ENCODE measurements around the gene ZNF90. TPM values are rescaled to one million over a fixed set of nuclear protein-coding genes. Genes with fewer than 3 reads are reported as not detected.
A peak's percentile ranks its signal among the peaks of the same experiment; 100 is the strongest.

Gene ZNF90
- total RNA-seq, result 1.5 and 2.8 TPM in 2 replicates
- polyA plus RNA-seq, result 1.3 and 3.2 TPM in 2 replicates
- 1.0 and 1.7 TPM in 2 replicates for polyA plus RNA-seq (2012)
- 2.5 TPM in 1 of 2 replicates, not detected in the other for polyA minus RNA-seq (ENCODE audit: low replicate concordance)

DNA sequence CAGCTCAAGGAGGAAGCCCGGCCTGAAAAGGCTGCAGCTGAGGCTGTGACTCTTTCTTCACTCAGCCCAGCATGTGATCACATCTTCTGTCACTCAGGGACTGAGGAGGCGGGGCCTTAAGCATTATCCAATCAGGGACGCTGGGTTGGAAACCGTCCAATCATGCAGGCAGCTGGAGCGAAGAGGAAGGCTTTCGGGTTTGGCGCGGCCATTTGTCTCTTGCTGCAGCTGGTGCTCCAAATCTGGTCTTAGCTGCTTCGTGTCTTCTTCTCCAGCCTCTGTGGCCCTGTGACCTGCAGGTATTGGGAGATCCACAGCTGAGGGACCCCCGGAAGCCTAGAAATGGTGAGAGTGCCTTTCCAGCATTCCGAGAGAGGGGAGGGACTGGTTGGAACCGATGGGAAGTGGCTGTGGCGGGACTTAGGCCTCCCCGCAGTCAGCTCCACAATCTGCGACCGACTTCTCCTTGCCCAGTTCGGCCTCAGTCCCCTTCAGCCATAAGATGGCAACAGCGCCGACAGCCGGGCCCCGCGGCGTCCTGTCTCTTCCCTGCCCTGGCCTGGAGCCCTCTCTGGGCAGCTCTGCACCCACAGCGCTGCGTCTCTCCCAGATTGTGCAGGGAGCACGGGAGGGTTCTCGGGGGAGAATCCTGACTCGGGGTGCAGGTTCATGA, at the start of gene ZNF90:
ZNF90 (plus strand) TSS at position 210 of the 673 bp plus-strand sequence; CDS start at position 343, 133 bp downstream.
- no peak within 1 kb of the TSS for H3K9ac ChIP-seq (ENCODE audit: insufficient read depth, low read length)
- DNase-seq (ENCODE audit: low read depth in 2 of 2), result peak; percentile 96 to 97
- H3K79me2 ChIP-seq (ENCODE audit: control insufficient read depth, insufficient read depth, low read length), result no peaks in the 10 kb centered on the region
- no peaks in the 10 kb centered on the region for H4K20me1 ChIP-seq (ENCODE audit: control insufficient read depth, extremely low read depth, insufficient read depth, low read length)
- H3K4me3 ChIP-seq (replicated peaks in 1 of 4; ENCODE audit: control extremely low read depth in 1 of 4, insufficient read depth in 1 of 4, low read depth in 3 of 4, low read length in 4 of 4), result peak within 1 kb of the TSS; percentile 47 to 78 (median 66)
- H3K36me3 ChIP-seq (ENCODE audit: control insufficient read depth, insufficient read depth, low read length), result no peaks in the 10 kb centered on the region
- peaks cover 4% of the 10 kb centered on the region for H3K4me1 ChIP-seq (ENCODE audit: control insufficient read depth, extremely low read depth, insufficient read depth, low read length)
- no peaks in the 10 kb centered on the region for H3K9me3 ChIP-seq (ENCODE audit: control insufficient read depth, insufficient read depth, low read depth, low read length)
- peak within 1 kb of the TSS; percentile 96 for H2AFZ ChIP-seq (ENCODE audit: low read length)
- no peaks in the 10 kb centered on the region for H3K27me3 ChIP-seq (ENCODE audit: control insufficient read depth, insufficient read depth, low read length)
- H3K27ac ChIP-seq (ENCODE audit: insufficient read depth, low read length), result peak within 1 kb of the TSS; percentile 34
- no peak for TF ChIP-seq EZH2 (IDR thresholded peaks at IDR 0.05; ENCODE audit: low read length, missing control alignments)
- TF ChIP-seq, protein P1, sequence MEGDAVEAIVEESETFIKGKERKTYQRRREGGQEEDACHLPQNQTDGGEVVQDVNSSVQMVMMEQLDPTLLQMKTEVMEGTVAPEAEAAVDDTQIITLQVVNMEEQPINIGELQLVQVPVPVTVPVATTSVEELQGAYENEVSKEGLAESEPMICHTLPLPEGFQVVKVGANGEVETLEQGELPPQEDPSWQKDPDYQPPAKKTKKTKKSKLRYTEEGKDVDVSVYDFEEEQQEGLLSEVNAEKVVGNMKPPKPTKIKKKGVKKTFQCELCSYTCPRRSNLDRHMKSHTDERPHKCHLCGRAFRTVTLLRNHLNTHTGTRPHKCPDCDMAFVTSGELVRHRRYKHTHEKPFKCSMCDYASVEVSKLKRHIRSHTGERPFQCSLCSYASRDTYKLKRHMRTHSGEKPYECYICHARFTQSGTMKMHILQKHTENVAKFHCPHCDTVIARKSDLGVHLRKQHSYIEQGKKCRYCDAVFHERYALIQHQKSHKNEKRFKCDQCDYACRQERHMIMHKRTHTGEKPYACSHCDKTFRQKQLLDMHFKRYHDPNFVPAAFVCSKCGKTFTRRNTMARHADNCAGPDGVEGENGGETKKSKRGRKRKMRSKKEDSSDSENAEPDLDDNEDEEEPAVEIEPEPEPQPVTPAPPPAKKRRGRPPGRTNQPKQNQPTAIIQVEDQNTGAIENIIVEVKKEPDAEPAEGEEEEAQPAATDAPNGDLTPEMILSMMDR (conservative IDR thresholded peaks at IDR 0.05 in 1 of 2, IDR thresholded peaks at IDR 0.05 in 1 of 2; ENCODE audit: low read depth in 1 of 2, low read length in 2 of 2), result peak in 1 of 2 donors; percentile 7
- peak within 1 kb of the TSS; percentile 93 for H3K4me2 ChIP-seq (ENCODE audit: extremely low read depth, insufficient read depth, low read length)

DNA sequence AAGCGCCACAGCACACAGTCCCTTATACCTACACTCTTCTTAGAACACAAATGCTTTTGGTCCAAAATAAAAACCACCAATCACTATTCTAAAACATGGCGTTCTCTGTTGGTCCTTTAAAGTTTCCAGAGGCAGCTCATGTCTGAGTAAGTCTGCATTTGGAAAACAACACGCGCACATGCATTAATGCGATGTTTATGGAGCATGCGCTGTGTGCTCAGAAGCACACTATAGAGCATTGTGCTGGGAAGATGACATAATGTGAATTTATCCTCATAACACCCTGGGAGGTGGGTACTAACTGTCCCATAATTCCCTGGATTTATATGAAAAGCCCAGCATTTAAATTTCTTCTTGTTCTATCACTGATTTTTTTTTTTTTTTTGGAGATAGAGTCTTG, 49.2 kb upstream of the ZNF90 start:
- H3K27ac ChIP-seq (ENCODE audit: insufficient read depth, low read length), result no peak overlapping the region

DNA sequence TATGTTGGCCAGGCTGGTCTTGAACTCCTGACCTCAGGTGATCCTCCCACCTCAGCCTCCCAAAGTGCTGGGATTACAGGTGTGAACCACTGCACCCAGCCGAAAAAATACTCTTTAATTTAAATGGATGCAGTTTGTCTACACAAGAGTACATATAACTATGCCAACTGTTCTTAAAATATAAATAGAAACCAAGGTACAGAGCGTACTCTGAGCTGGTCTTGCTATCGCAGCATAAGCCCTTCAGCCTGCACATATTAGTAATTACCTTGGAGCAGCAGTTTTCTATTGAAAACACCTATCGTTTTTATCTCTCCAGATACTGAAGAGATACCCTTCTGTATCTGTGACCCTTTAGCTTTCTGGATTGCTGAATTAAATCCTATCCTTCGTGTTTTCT, 41.9 kb upstream of the ZNF90 start:
- no peaks in the 10 kb centered on the region for H3K4me1 ChIP-seq (ENCODE audit: control insufficient read depth, extremely low read depth, insufficient read depth, low read length)
- H3K36me3 ChIP-seq (ENCODE audit: control insufficient read depth, insufficient read depth, low read length), result no peaks in the 10 kb centered on the region
- H3K27me3 ChIP-seq (ENCODE audit: control insufficient read depth, insufficient read depth, low read length), result no peaks in the 10 kb centered on the region
- no peak overlapping the region for H3K4me3 ChIP-seq (replicated peaks in 1 of 4; ENCODE audit: control extremely low read depth in 1 of 4, insufficient read depth in 1 of 4, low read depth in 3 of 4, low read length in 4 of 4)
- H2AFZ ChIP-seq (ENCODE audit: low read length), result no peak overlapping the region
- no peak overlapping the region for H3K9ac ChIP-seq (ENCODE audit: insufficient read depth, low read length)
- no peaks in the 10 kb centered on the region for H3K79me2 ChIP-seq (ENCODE audit: control insufficient read depth, insufficient read depth, low read length)
- no peaks in the 10 kb centered on the region for H4K20me1 ChIP-seq (ENCODE audit: control insufficient read depth, extremely low read depth, insufficient read depth, low read length)
- H3K4me2 ChIP-seq (ENCODE audit: extremely low read depth, insufficient read depth, low read length), result no peak overlapping the region
- TF ChIP-seq, protein P1 (conservative IDR thresholded peaks at IDR 0.05 in 1 of 2, IDR thresholded peaks at IDR 0.05 in 1 of 2; ENCODE audit: low read depth in 1 of 2, low read length in 2 of 2), result no peak
- no peak for TF ChIP-seq EZH2 (IDR thresholded peaks at IDR 0.05; ENCODE audit: low read length, missing control alignments)
- no peaks in the 10 kb centered on the region for H3K9me3 ChIP-seq (ENCODE audit: control insufficient read depth, insufficient read depth, low read depth, low read length)
- H3K27ac ChIP-seq (ENCODE audit: insufficient read depth, low read length), result no peak overlapping the region
- no peak for DNase-seq (ENCODE audit: low read depth in 2 of 2)

More for the DNA sequence above, 49.2 kb upstream of the ZNF90 start:
- Histone ChIP-seq H3K4me3 (replicated peaks in 1 of 4; ENCODE audit: control extremely low read depth in 1 of 4, insufficient read depth in 1 of 4, low read depth in 3 of 4, low read length in 4 of 4) (no peak overlapping the region), H3K79me2 (ENCODE audit: control insufficient read depth, insufficient read depth, low read length) (no peaks in the 10 kb centered on the region), H3K9me3 (ENCODE audit: control insufficient read depth, insufficient read depth, low read depth, low read length) (no peaks in the 10 kb centered on the region), H3K4me2 (ENCODE audit: extremely low read depth, insufficient read depth, low read length) (no peak overlapping the region), H3K9ac (ENCODE audit: insufficient read depth, low read length) (no peak overlapping the region), H3K36me3 (ENCODE audit: control insufficient read depth, insufficient read depth, low read length) (no peaks in the 10 kb centered on the region), H3K27me3 (ENCODE audit: control insufficient read depth, insufficient read depth, low read length) (no peaks in the 10 kb centered on the region), H3K4me1 (ENCODE audit: control insufficient read depth, extremely low read depth, insufficient read depth, low read length) (no peaks in the 10 kb centered on the region), H2AFZ (ENCODE audit: low read length) (no peak overlapping the region), H4K20me1 (ENCODE audit: control insufficient read depth, extremely low read depth, insufficient read depth, low read length) (no peaks in the 10 kb centered on the region)
- no peak for TF ChIP-seq EZH2 (IDR thresholded peaks at IDR 0.05; ENCODE audit: low read length, missing control alignments)
- TF ChIP-seq, protein P1 (conservative IDR thresholded peaks at IDR 0.05 in 1 of 2, IDR thresholded peaks at IDR 0.05 in 1 of 2; ENCODE audit: low read depth in 1 of 2, low read length in 2 of 2), result no peak
- no peak for DNase-seq (ENCODE audit: low read depth in 2 of 2)

Data from fibroblast of lung (primary cell).